ENCODE results near the gene SYCP2L. TPM values are rescaled to one million over a fixed set of nuclear protein-coding genes. Genes with fewer than 3 reads are reported as not detected.
"Not testable (repeated sequence)": the region's sequence is repeated elsewhere in the genome, so short reads cannot be mapped to it uniquely, and the experiment has no call there.

Gene SYCP2L
- polyA plus RNA-seq, 1 of the 3 experiments (the other 2 are of a cell fraction) = 0.82 TPM

- 93% methylated on average over 7 of the region's 7 CpGs for WGBS (ENCODE audit: low lambda C conversion rate)
- Histone ChIP-seq H3K9me3 (no peaks in the 10 kb centered on the region), H3K9ac (no peak overlapping the region), H3K9me2 (no peaks in the 10 kb centered on the region), H3K27me3 (ENCODE audit: insufficient read depth) (no peaks in the 10 kb centered on the region), H4K20me1 (ENCODE audit: insufficient read depth) (no peaks in the 10 kb centered on the region), H2AFZ (ENCODE audit: low read depth) (no peak overlapping the region), H3K4me2 (no peak overlapping the region), H3K36me3 (replicated peaks in 1 of 2; ENCODE audit: control insufficient read depth in 1 of 2, insufficient read depth in 2 of 2, low read length in 1 of 2) (no peaks in the 10 kb centered on the region), H3K79me2 (ENCODE audit: insufficient read depth) (no peaks in the 10 kb centered on the region), H3K4me1 (ENCODE audit: control insufficient read depth in 1 of 2, insufficient read depth in 2 of 2, low read depth in 1 of 2, low read length in 1 of 2) (no peaks in the 10 kb centered on the region; a peak in 1 of 4 replicates), H3K27ac (ENCODE audit: low read depth in 2 of 2, low read length in 1 of 2) (no peak overlapping the region), H3K4me3 (ENCODE audit: low read depth in 2 of 2, low read length in 1 of 2) (no peak overlapping the region), H3F3A (replicated peaks; ENCODE audit: insufficient read depth) (no peaks in the 10 kb centered on the region)
- no peak for DNase-seq
- ChIA-PET POLR2A (no interaction called here), CTCF (interaction anchor here (2.1 kb wide), 1 partner anchor 16 kb away, joined by 5 read pairs; no protein-coding TSS in a partner anchor)
- TF ChIP-seq EP300 (IDR thresholded peaks at IDR 0.05; ENCODE audit: borderline replicate concordance in 1 of 2, low read depth in 1 of 2, low read length in 1 of 2) (no peak), FOXM1 (IDR thresholded peaks at IDR 0.05; ENCODE audit: low read depth) (no peak), TCF12 (IDR thresholded peaks at IDR 0.05) (no peak), FOSL2 (IDR thresholded peaks at IDR 0.05; ENCODE audit: borderline replicate concordance, low read depth) (no peak), RFX5 (IDR thresholded peaks at IDR 0.05; ENCODE audit: low read length) (no peak), RXRA (IDR thresholded peaks at IDR 0.05; ENCODE audit: borderline replicate concordance, low read depth) (no peak), ELF1 (IDR thresholded peaks at IDR 0.05) (no peak)
- TF ChIP-seq, protein P1, sequence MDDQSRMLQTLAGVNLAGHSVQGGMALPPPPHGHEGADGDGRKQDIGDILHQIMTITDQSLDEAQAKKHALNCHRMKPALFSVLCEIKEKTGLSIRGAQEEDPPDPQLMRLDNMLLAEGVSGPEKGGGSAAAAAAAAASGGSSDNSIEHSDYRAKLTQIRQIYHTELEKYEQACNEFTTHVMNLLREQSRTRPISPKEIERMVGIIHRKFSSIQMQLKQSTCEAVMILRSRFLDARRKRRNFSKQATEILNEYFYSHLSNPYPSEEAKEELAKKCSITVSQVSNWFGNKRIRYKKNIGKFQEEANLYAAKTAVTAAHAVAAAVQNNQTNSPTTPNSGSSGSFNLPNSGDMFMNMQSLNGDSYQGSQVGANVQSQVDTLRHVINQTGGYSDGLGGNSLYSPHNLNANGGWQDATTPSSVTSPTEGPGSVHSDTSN (IDR thresholded peaks at IDR 0.05) = no peak
- TF ChIP-seq, protein P2, sequence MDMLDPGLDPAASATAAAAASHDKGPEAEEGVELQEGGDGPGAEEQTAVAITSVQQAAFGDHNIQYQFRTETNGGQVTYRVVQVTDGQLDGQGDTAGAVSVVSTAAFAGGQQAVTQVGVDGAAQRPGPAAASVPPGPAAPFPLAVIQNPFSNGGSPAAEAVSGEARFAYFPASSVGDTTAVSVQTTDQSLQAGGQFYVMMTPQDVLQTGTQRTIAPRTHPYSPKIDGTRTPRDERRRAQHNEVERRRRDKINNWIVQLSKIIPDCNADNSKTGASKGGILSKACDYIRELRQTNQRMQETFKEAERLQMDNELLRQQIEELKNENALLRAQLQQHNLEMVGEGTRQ (IDR thresholded peaks at IDR 0.05; ENCODE audit: borderline replicate concordance, low read depth, low read length) = no peak
Measured at GRCh38 chr6:10904015-10904414, 17.2 kb downstream of the SYCP2L start.

- TF ChIP-seq USF1 (IDR thresholded peaks at IDR 0.05; ENCODE audit: borderline replicate concordance, low read depth) (no peak), NRF1 (IDR thresholded peaks at IDR 0.05; ENCODE audit: low read depth, low read length) (no peak), MXI1 (IDR thresholded peaks at IDR 0.05; ENCODE audit: low read depth, low read length) (no peak), RFX5 (IDR thresholded peaks at IDR 0.05; ENCODE audit: low read length) (no peak), TAF1 (IDR thresholded peaks at IDR 0.05; ENCODE audit: borderline replicate concordance, low read depth, low read length) (no peak), FOXM1 (IDR thresholded peaks at IDR 0.05; ENCODE audit: low read depth) (no peak), RAD21 (IDR thresholded peaks at IDR 0.05; ENCODE audit: low read length) (no peak)
- TF ChIP-seq, protein P3, sequence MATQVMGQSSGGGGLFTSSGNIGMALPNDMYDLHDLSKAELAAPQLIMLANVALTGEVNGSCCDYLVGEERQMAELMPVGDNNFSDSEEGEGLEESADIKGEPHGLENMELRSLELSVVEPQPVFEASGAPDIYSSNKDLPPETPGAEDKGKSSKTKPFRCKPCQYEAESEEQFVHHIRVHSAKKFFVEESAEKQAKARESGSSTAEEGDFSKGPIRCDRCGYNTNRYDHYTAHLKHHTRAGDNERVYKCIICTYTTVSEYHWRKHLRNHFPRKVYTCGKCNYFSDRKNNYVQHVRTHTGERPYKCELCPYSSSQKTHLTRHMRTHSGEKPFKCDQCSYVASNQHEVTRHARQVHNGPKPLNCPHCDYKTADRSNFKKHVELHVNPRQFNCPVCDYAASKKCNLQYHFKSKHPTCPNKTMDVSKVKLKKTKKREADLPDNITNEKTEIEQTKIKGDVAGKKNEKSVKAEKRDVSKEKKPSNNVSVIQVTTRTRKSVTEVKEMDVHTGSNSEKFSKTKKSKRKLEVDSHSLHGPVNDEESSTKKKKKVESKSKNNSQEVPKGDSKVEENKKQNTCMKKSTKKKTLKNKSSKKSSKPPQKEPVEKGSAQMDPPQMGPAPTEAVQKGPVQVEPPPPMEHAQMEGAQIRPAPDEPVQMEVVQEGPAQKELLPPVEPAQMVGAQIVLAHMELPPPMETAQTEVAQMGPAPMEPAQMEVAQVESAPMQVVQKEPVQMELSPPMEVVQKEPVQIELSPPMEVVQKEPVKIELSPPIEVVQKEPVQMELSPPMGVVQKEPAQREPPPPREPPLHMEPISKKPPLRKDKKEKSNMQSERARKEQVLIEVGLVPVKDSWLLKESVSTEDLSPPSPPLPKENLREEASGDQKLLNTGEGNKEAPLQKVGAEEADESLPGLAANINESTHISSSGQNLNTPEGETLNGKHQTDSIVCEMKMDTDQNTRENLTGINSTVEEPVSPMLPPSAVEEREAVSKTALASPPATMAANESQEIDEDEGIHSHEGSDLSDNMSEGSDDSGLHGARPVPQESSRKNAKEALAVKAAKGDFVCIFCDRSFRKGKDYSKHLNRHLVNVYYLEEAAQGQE (IDR thresholded peaks at IDR 0.05; ENCODE audit: low read depth, low read length) = no peak
- DNase-seq = no peak
- Histone ChIP-seq H3K36me3 (replicated peaks in 1 of 2; ENCODE audit: control insufficient read depth in 1 of 2, insufficient read depth in 2 of 2, low read length in 1 of 2) (no peaks in the 10 kb centered on the region), H3K9me3 (no peaks in the 10 kb centered on the region), H3K4me1 (ENCODE audit: control insufficient read depth in 1 of 2, insufficient read depth in 2 of 2, low read depth in 1 of 2, low read length in 1 of 2) (no peaks in the 10 kb centered on the region; a peak in 1 of 4 replicates), H3K9me2 (no peaks in the 10 kb centered on the region), H2AFZ (ENCODE audit: low read depth) (no peak overlapping the region), H3K27ac (ENCODE audit: low read depth in 2 of 2, low read length in 1 of 2) (no peak overlapping the region), H3K4me3 (ENCODE audit: low read depth in 2 of 2, low read length in 1 of 2) (no peak overlapping the region), H3K4me2 (no peak overlapping the region), H3K9ac (no peak overlapping the region), H3F3A (replicated peaks; ENCODE audit: insufficient read depth) (no peaks in the 10 kb centered on the region), H3K27me3 (ENCODE audit: insufficient read depth) (no peaks in the 10 kb centered on the region), H4K20me1 (ENCODE audit: insufficient read depth) (no peaks in the 10 kb centered on the region), H3K79me2 (ENCODE audit: insufficient read depth) (no peaks in the 10 kb centered on the region)
- ChIA-PET POLR2A (no interaction called here), CTCF (interaction anchor here (0.9 kb wide), 1 partner anchor 22 kb away, joined by 3 read pairs; the partner anchor contains the start of gene SYCP2L)
- 86% methylated on average over 1 of the region's 1 CpG for WGBS (ENCODE audit: low lambda C conversion rate)
Measured at GRCh38 chr6:10908228-10908627, 21.4 kb downstream of the SYCP2L start.

DNA sequence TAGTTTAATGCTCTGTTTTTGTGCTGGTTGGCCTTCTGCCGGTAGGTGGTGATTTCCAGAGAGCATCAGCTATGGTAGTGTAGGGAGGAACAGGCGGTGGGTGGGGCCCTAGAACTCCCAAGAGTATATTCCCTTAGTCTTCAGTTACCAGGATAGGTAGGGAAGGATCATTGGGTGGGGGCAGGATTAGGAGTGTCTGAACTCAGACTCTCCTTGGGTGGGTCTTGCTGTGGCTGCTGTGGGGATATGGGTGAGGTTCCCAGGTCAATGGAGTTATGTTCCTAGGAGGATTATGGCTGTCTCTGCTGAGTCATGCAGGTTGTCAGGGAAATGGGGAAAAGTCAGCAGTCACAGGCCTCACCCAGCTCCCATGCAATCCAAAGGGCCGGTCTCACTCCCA lies 32.7 kb downstream of the SYCP2L start:
- H3K9me2 ChIP-seq; H3K79me2 ChIP-seq (ENCODE audit: insufficient read depth); H3K27me3 ChIP-seq (ENCODE audit: insufficient read depth); H2AFZ ChIP-seq (ENCODE audit: low read depth); POLR2A ChIA-PET; H3K9me3 ChIP-seq; H3K36me3 ChIP-seq (replicated peaks in 1 of 2; ENCODE audit: control insufficient read depth in 1 of 2, insufficient read depth in 2 of 2, low read length in 1 of 2); DNase-seq; H3K4me1 ChIP-seq (ENCODE audit: control insufficient read depth in 1 of 2, insufficient read depth in 2 of 2, low read depth in 1 of 2, low read length in 1 of 2); H3F3A ChIP-seq (replicated peaks; ENCODE audit: insufficient read depth); H3K4me2 ChIP-seq; H3K27ac ChIP-seq (ENCODE audit: low read depth in 2 of 2, low read length in 1 of 2); CTCF ChIA-PET; H3K4me3 ChIP-seq (ENCODE audit: low read depth in 2 of 2, low read length in 1 of 2); H4K20me1 ChIP-seq (ENCODE audit: insufficient read depth); H3K9ac ChIP-seq: not testable (repeated sequence)
- 93% methylated on average over 3 of the region's 3 CpGs for WGBS (ENCODE audit: low lambda C conversion rate)

All from SK-N-SH (cell line).